Esophagus squamous epithelium (tissue), 4 donors: ENCODE measurements around the gene MMS19.

Source experiments
- CTCF ChIP-seq, 6 experiments: fragments of 450-650 bp in 4 of 6; fragments of 200-600 bp in 2 of 6; sonication (generic) in 2 of 6; IDR thresholded peaks; one replicate each; pipeline ENCODE4 v1.5.1; 2016 to 2019; ENCODE audit warnings: antibody characterized with exemption in 6 of 6, mild to moderate bottlenecking in 4 of 6, moderate library complexity in 4 of 6
- POLR2A ChIP-seq, 4 donors: fragments of 450-650 bp; IDR thresholded peaks; one replicate each; pipeline ENCODE4 v1.6.1; 2017; ENCODE audit warnings: antibody characterized with exemption in 4 of 4, mild to moderate bottlenecking in 4 of 4, moderate library complexity in 3 of 4

GRCh38 chr10:97479939-97480338, 18.3 kb downstream of the MMS19 start:
- TF ChIP-seq CTCF (IDR thresholded peaks at IDR 0.05) (no peak), POLR2A (IDR thresholded peaks at IDR 0.05) (no peak)
